HG03025 (cell line): ENCODE data around the gene SYT8.

Experiments used
- ATAC-seq: cut with Tn5 transposase; IDR thresholded peaks from one replicate; pipeline ENCODE4 v1.9.1; 2021; ENCODE audit warnings: mild to moderate bottlenecking, moderate library complexity; ENCODE audit not compliant: unreplicated experiment, low FRiP score

The SYT8 gene

GRCh38 chr11:1843796-1844195, 9.0 kb downstream of the SYT8 start:
- no peak for ATAC-seq

GRCh38 chr11:1844221-1845094, 9.7 kb downstream of the SYT8 start:
- ATAC-seq, result no peak

GRCh38 chr11:1845095-1845429, 10.3 kb downstream of the SYT8 start:
- no peak for ATAC-seq

- no peak for ATAC-seq
Measured at GRCh38 chr11:1845561-1846452, 11.0 kb downstream of the SYT8 start.

- no peak for ATAC-seq
Measured at GRCh38 chr11:1846453-1846932, 11.7 kb downstream of the SYT8 start.

GRCh38 chr11:1847006-1847735, 12.4 kb downstream of the SYT8 start:
- ATAC-seq, result no peak

- no peak for ATAC-seq
Measured at GRCh38 chr11:1847926-1848639, 13.3 kb downstream of the SYT8 start.

GRCh38 chr11:1848640-1849430, 14.0 kb downstream of the SYT8 start:
- no peak for ATAC-seq

- ATAC-seq, result no peak
Measured at GRCh38 chr11:1851468-1852180, 16.8 kb downstream of the SYT8 start.

- no peak for ATAC-seq
Measured at GRCh38 chr11:1852271-1852876, 17.6 kb downstream of the SYT8 start.

- peak; percentile 39 for ATAC-seq
Measured at GRCh38 chr11:1852877-1853276, 18.1 kb downstream of the SYT8 start, which contains the start of gene LSP1. Gene LSP1 (plus strand): TSS chr11:1853084. CDS start chr11:1853145, 61 bp downstream.

GRCh38 chr11:1853376-1854131, 18.8 kb downstream of the SYT8 start:
- ATAC-seq, result no peak

- no peak for ATAC-seq
Measured at GRCh38 chr11:1854132-1854948, 19.6 kb downstream of the SYT8 start.

- ATAC-seq, result no peak
Measured at GRCh38 chr11:1854949-1855885, 20.4 kb downstream of the SYT8 start.

GRCh38 chr11:1855886-1856265, 21.1 kb downstream of the SYT8 start:
- no peak for ATAC-seq
